Activated naive CD8-positive, alpha-beta T cell treated with anti-CD3 and anti-CD28 coated beads, Interleukin-2, amount 10 ng/mL, durations not matched to agents 7 days and 5 days (primary cell): ENCODE results near the gene HSD11B2. TPM values are rescaled to one million over a fixed set of nuclear protein-coding genes. Genes with fewer than 3 reads are reported as not detected.

Experiments used
- ATAC-seq: fragments of 150-1000 bp; cut with Tn5 transposase; one replicate; pipeline ENCODE4 v1.10.0; 2021; ENCODE audit warnings: low read depth, moderate library complexity
- POLR2A ChIA-PET: fragments of 350-600 bp; sonication (Branson Sonifier 250); formaldehyde crosslinking; loops from one replicate; lab custom pipeline; 2021; ENCODE audit warnings: antibody characterized with exemption; lab: Charles Lee
- DNase-seq: peaks from one replicate; pipeline ENCODE4 v3.0.0; 2021
- H3K27ac Mint-ChIP-seq: one replicate; pipeline ENCODE4 v1.8.0; 2022; ENCODE audit warnings: mild to moderate bottlenecking, mixed read lengths
- H3K27me3 Mint-ChIP-seq: one replicate; pipeline ENCODE4 v1.8.0; 2022; ENCODE audit warnings: mild to moderate bottlenecking, moderate library complexity, mixed read lengths
- H3K36me3 Mint-ChIP-seq: one replicate; pipeline ENCODE4 v1.8.0; 2021; ENCODE audit warnings: mild to moderate bottlenecking, mixed read lengths
- H3K4me1 Mint-ChIP-seq: one replicate; pipeline ENCODE4 v1.8.0; 2021; ENCODE audit warnings: mixed read lengths
- H3K4me3 Mint-ChIP-seq: one replicate; pipeline ENCODE4 v1.8.0; 2022; ENCODE audit warnings: mild to moderate bottlenecking, moderate library complexity, mixed read lengths
- H3K9me3 Mint-ChIP-seq: one replicate; pipeline ENCODE4 v1.8.0; 2021; ENCODE audit warnings: mixed read lengths
- total RNA-seq, 2 experiments: library from RNA; stranded (reverse); gene quantifications; one replicate each; pipeline ENCODE4 v1.2.3, GENCODE V29; 2021

The HSD11B2 gene
- total RNA-seq, 2 experiments from 2014 or later, result not detected

DNA sequence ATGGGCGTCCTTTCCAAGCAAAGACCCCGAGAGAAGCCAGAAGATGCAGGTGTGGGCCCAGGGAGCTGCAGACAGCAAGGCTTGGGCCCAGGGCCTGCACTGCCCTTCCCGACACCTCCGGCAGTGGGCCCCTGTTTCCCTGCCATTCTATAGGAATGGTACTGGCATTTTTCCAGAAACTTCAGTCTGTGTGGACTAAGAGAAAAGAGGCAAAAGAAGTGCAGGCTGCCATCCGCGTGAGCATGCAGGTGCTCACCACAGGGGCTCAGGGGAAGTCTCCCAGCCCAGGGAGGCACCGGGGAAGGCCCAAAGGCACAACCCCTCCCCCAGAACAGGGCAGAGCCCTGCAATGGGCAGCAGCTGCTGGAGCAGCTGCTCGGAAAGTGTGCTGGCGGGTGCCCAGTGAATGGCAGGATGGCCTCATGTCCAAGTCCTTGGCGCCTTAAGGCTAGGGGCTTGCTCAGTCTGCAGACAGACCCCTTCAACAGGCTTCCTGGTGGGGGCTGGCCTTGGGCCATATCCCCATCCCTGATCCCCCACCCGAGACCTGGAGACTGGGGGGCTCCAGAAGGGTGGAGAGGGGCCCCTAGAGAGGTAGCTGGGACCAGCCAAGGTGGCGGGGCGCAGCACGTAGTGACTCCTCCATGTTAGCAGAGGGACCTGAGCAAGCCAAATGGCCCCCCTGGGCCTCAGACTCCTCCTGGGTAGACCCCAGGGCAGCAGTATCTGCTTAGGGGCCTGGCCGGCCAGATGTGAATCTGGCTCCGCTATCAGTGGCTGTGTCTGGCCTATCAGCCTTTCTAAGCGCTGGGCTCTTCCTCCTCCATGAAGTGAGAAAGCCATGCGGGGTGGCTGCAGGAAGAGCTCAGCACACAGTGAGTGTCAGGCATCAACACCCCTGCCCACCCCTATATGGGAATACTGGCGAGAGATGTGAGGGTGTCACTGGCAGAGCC lies 30.9 kb upstream of the HSD11B2 start:
- ATAC-seq (no peak), DNase-seq (no peak)
- no peak overlapping the region for H3K4me3 Mint-ChIP-seq
- H3K36me3 Mint-ChIP-seq, result no peaks in the 10 kb centered on the region
- H3K27me3 Mint-ChIP-seq, result peaks cover 21% of the 10 kb centered on the region
- POLR2A ChIA-PET, result no interaction called here
- no peaks in the 10 kb centered on the region for H3K9me3 Mint-ChIP-seq
- H3K4me1 Mint-ChIP-seq, result peaks cover 2% of the 10 kb centered on the region
- no peak overlapping the region for H3K27ac Mint-ChIP-seq

DNA sequence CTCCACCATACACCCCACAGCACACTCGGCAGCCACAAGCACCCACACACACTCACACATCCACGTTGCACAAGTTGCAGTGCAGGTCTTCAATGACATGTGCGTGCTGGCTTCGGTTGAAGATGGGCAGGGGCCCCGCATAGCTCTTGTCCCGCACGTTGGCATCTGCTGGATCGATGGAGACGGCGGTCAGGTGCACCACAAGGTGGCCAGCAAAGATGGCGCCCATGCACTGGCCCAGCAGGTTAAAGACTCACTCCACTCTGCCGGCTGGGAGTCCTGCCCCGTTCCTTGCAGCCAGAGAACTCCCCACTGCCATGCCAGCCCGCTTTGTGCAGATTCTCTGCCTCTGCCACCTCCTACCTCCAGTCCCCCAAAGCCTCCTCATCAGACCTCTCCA lies 30.0 kb upstream of the HSD11B2 start:
- H3K4me1 Mint-ChIP-seq, result peaks cover 2% of the 10 kb centered on the region
- H3K9me3 Mint-ChIP-seq, result no peaks in the 10 kb centered on the region
- no peak overlapping the region for H3K4me3 Mint-ChIP-seq
- no peak overlapping the region for H3K27ac Mint-ChIP-seq
- DNase-seq (no peak), ATAC-seq (no peak)
- POLR2A ChIA-PET, result no interaction called here
- peaks cover 13% of the 10 kb centered on the region for H3K27me3 Mint-ChIP-seq
- H3K36me3 Mint-ChIP-seq, result no peaks in the 10 kb centered on the region

DNA sequence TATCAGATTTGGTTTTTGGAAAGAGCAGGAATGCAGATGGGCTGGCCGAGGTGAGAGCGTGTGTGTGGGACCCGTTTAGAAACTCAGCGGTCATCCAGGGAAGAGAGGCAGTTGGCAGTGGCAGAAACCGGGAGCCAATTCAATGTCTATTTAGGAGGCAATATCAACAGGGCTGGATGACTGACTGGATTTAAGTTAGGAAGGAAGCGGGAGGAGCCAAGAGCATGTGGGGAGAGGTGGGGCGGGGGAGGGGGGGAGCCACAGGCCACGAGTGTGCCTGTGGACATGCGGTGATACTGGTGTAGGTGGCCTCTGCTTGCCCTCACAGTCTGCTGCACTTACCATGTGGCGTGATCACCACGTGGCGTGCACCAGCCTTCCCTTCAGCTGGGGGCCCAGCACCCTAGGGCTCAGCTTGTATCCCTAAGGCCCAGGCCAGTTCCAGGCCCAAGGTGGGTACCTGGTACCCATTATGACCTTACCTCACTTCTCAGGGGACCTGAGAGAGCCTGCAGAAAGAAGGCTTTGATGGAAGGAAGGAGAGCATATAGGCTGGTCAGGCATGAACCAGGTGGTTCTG lies 26.9 kb upstream of the HSD11B2 start:
- POLR2A ChIA-PET, result no interaction called here
- DNase-seq (no peak), ATAC-seq (no peak)
- Mint-ChIP-seq H3K4me1 (peaks cover 2% of the 10 kb centered on the region), H3K9me3 (no peaks in the 10 kb centered on the region), H3K27me3 (peaks cover 11% of the 10 kb centered on the region), H3K27ac (no peak overlapping the region), H3K4me3 (no peak overlapping the region), H3K36me3 (no peaks in the 10 kb centered on the region)

DNA sequence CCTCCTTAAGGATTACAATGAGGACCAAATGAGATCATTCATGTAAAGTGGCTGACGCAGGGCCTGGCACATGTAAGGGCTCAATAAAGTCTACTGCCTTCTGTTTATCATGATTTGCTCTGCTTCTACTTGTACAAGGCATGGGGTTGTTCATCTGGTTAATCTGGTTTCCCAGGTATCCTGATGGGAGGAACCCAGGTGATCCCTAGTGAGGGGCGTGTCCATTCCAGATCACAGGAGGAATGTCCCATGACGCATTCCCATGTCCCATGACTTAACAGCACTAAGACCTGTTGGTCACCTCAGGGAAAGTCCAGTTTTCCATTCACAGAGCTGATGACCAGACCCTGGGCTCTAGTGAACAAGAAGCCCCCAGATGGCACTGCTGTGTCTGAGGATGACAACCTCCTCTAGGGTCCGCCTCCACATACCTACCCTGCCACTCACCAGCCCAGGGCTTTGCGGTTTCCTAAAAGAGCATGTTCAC lies 26.1 kb upstream of the HSD11B2 start:
- Mint-ChIP-seq H3K4me3 (no peak overlapping the region), H3K27ac (no peak overlapping the region), H3K4me1 (peaks cover 2% of the 10 kb centered on the region), H3K9me3 (no peaks in the 10 kb centered on the region), H3K27me3 (peaks cover 11% of the 10 kb centered on the region), H3K36me3 (no peaks in the 10 kb centered on the region)
- DNase-seq (no peak), ATAC-seq (no peak)
- POLR2A ChIA-PET, result no interaction called here

DNA sequence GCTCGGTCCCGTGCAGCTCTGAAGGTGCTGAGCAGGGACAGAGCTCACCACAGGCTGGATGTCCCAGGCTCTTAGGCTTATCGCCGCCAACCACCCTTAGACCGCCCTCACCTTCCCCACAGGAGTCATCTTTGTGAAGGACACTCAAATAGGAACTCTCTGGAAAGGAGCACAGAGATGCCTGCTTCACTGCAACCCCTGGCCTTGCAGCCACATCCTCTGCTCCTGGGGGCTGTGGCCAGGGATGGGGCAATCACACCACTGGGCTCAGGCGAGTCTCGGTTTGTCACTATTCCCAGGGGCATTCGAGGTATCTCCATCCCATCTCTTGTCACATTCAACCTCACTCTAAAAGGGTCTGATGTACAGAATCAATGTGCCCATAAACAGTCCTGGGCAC lies 25.6 kb upstream of the HSD11B2 start:
- no peaks in the 10 kb centered on the region for H3K36me3 Mint-ChIP-seq
- no peaks in the 10 kb centered on the region for H3K9me3 Mint-ChIP-seq
- no peak overlapping the region for H3K4me3 Mint-ChIP-seq
- ATAC-seq (no peak), DNase-seq (no peak)
- no peak overlapping the region for H3K27ac Mint-ChIP-seq
- POLR2A ChIA-PET, result no interaction called here
- peaks cover 11% of the 10 kb centered on the region for H3K27me3 Mint-ChIP-seq
- peaks cover 2% of the 10 kb centered on the region for H3K4me1 Mint-ChIP-seq

DNA sequence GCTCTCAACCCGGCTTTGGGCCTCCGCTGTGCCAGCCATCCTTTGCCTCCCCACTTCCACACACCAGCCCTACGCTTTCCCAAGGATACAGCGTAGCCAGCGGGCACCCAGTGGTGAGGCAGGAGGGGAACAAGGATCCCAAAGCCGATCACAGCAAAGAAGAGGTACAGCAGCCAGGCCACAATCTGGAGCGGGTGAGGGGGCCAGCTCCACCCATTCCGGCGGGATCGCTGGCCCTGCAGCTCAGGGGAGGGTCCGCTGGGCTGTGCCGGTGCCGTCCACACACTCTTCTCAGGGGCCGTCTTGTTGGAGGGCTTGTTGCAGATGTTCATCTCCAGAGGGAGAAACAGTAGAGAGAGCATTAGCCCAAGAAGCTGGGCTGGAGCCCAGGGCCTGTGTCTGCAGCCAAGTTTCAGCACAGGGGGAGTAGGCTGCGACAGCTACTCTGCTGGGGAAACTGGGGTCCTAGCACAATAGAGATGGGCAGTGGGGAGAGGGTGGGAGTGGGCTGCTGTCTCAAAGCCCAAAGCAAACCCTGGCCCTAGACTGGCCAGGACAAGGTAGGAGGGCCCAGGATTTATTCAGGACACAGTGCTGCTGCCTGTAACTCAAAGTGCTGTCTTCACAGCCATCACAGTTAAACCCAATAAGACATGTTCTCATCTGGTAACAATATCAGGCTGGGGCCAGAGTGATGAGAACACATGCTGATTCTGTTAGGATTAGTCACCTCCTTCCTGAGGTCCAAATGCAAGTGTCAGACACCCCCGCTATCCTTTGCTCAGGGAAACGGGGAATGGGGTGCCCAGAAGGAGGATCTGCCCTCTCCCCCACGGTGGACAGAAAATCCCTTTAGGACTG lies 24.6 kb upstream of the HSD11B2 start:
- no peaks in the 10 kb centered on the region for H3K36me3 Mint-ChIP-seq
- peaks cover 12% of the 10 kb centered on the region for H3K27me3 Mint-ChIP-seq
- H3K9me3 Mint-ChIP-seq, result no peaks in the 10 kb centered on the region
- ATAC-seq (no peak), DNase-seq (no peak)
- POLR2A ChIA-PET, result no interaction called here
- no peak overlapping the region for H3K27ac Mint-ChIP-seq
- H3K4me1 Mint-ChIP-seq, result peaks cover 2% of the 10 kb centered on the region
- no peak overlapping the region for H3K4me3 Mint-ChIP-seq

DNA sequence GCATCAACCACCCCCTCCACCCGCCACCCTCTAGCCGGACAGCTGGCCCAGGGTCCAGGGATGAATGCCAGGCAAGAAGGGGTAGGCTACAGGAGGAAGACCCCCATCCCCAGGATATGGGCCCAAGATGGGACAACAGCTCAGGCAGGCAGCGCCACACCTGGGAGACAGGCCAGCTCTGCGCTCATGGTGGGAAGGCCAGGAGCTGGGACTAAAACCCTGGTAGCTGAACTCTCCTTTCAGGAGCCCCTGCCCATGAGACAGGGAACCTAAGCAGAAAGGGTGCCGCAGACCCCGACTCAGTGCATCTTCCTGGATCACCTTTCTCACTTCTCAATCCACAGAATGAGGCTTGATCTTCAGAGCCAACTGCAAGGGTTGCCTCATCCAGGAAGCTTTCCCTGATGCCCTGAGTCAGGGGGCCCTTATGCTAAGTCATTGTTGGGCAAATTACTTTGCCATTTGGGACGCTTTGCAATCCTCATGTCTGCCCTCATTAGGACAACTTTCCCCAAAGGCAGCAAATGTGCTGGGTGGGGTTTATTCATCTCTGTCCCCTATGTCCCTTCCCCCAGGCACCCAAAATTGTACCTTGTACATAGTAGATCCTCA lies 23.6 kb upstream of the HSD11B2 start:
- no peaks in the 10 kb centered on the region for H3K9me3 Mint-ChIP-seq
- peaks cover 2% of the 10 kb centered on the region for H3K4me1 Mint-ChIP-seq
- DNase-seq (no peak), ATAC-seq (no peak)
- POLR2A ChIA-PET, result no interaction called here
- no peaks in the 10 kb centered on the region for H3K36me3 Mint-ChIP-seq
- H3K4me3 Mint-ChIP-seq, result no peak overlapping the region
- H3K27ac Mint-ChIP-seq, result no peak overlapping the region
- H3K27me3 Mint-ChIP-seq, result peaks cover 14% of the 10 kb centered on the region

DNA sequence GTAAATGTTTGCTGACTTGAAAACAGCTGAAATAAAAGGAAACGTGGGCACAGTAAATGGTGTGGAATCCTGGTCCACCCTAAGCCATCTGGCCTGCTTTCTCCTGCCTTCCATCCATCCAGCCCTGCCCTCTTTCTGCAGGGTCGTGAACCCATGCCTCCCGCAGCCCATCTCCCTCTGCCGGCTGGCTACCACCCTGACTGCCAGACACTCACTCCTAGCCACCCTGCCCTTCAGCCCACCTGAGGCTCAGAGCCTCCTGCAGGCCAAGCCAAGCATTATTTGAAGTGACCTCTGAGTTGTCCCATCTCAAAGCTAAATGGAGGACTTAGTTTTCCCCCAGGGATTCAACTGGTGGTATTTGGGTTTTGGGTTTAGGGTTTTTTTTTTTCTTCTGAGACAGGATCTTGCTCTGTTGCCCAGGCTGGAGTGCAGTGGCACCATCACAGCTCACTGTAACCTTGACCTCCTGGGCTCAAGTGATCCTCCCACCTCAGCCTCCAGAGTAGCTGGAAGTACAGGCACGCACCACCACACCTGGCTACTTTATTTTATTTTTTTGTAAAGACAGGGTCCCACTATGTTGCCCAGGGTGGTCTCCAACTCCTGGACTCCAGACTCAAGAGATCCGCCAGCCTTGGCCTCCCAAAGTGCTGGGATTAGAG lies 23.0 kb upstream of the HSD11B2 start:
- H3K36me3 Mint-ChIP-seq, result no peaks in the 10 kb centered on the region
- DNase-seq (no peak), ATAC-seq (no peak)
- peaks cover 2% of the 10 kb centered on the region for H3K4me1 Mint-ChIP-seq
- peaks cover 11% of the 10 kb centered on the region for H3K27me3 Mint-ChIP-seq
- POLR2A ChIA-PET, result no interaction called here
- H3K27ac Mint-ChIP-seq, result no peak overlapping the region
- no peaks in the 10 kb centered on the region for H3K9me3 Mint-ChIP-seq
- H3K4me3 Mint-ChIP-seq, result no peak overlapping the region

DNA sequence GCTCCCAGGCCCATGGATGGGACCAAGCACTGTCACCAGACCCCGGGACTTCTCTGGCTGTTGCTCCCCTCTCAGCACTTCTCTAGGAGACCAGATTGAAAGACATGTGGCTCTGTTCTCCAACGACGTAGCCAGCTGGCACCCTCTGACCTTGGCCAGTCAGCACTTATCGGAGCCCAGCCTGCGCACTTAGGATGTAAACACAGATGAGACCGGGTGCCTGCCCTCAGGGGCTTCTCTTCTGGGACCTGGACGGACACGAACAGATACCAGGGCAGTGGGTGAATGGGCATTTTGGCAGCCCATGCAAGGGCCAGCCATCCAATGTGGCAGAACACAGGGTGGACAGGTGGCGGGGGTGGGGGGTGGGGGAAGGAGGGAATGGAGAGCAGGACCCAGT lies 21.3 kb upstream of the HSD11B2 start:
- POLR2A ChIA-PET, result no interaction called here
- Mint-ChIP-seq H3K27ac (no peak overlapping the region), H3K4me1 (no peaks in the 10 kb centered on the region), H3K4me3 (no peak overlapping the region), H3K27me3 (peaks cover 17% of the 10 kb centered on the region), H3K9me3 (no peaks in the 10 kb centered on the region), H3K36me3 (no peaks in the 10 kb centered on the region)
- ATAC-seq (no peak), DNase-seq (no peak)

DNA sequence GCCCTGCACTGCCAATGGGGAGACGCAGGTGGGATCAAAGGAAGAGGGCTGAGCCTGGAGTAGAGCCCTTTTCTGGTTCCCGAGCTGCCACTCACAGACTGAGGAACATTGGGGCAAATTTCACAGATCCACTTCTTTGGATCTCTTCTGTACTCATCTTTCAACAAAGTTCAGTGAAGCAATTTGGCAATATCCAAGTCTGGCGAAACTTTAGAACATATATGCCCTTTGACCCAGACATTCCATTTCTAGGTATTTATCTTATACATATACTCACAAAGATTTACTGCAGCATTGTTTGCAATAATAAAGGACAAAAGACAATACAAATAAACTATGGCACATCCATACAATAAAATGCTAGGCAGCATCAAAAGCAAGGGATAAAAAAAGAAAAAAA lies 19.6 kb upstream of the HSD11B2 start:
- DNase-seq (no peak), ATAC-seq (no peak)
- Mint-ChIP-seq H3K36me3 (no peaks in the 10 kb centered on the region), H3K4me3 (no peak overlapping the region), H3K27me3 (peaks cover 29% of the 10 kb centered on the region), H3K27ac (no peak overlapping the region), H3K9me3 (no peaks in the 10 kb centered on the region), H3K4me1 (peaks cover 3% of the 10 kb centered on the region)
- POLR2A ChIA-PET, result no interaction called here

DNA sequence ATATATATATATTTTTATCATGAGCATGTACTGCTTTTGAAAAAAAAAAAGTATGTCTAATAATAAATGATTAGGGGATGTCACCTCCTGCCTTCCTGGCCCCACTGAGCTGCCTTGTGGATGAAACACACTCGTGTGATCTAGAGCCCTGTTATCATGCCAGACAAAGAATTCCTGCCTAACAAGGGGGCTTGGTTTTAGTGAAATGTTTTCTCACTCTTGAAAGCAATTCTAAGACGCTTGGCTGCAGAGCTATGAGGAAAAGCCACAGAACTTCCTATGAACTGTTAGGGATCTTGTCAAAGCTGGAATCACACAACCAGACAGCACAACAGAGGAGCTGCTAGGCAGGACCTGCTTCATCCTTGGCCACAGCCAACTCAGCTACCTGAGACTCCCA lies 18.6 kb upstream of the HSD11B2 start:
- no peak overlapping the region for H3K27ac Mint-ChIP-seq
- peaks cover 6% of the 10 kb centered on the region for H3K4me1 Mint-ChIP-seq
- H3K9me3 Mint-ChIP-seq, result no peaks in the 10 kb centered on the region
- ATAC-seq, result no peak
- DNase-seq, result no peak
- POLR2A ChIA-PET, result interaction anchor here (0.9 kb wide), 1 partner anchor 16 kb away, joined by 3 read pairs; no protein-coding TSS in a partner anchor
- no peaks in the 10 kb centered on the region for H3K36me3 Mint-ChIP-seq
- H3K27me3 Mint-ChIP-seq, result peaks cover 37% of the 10 kb centered on the region
- H3K4me3 Mint-ChIP-seq, result no peak overlapping the region

DNA sequence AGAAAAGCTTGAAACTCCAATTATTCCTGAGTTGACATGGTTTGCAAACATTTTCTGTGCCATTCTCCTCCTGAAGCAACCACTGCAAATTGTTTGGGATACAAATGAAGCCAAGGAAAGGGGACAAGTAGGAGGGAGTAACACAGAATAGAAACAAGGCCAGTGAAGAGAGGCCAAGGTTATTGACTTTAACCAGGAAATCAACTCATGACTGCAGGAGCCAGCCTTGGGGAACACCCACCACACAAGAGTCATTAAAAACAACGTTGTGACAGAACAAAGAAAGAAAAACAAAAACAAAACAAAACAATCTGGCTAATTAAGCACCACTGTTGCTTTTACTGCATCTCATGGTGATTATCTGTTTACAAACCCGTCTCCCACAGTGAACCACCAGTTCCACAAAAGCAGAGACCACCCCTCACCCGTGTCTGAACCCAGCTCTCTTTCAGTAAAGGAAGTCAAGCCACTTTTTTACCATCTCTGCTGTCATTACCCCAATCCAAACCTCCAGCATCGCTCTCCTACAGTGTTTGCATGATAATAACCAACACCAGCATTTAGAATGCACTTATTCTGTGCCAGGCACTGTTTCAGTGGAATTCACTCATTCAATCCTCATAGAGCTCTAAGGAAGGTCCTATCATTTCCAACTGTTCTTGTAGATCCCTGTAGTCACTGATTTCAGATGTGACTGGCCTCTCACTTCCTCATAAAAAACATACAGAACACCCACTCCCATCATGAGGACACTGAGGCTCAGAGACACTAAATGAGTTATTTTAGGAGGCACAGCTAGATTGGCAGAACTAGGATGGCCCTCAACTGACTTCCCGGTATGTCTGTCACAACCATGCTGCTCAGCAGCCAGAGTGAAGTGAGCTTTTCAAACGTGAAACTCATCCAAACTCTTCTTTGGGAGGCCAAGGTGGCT lies 16.7 kb upstream of the HSD11B2 start:
- POLR2A ChIA-PET, result no interaction called here
- DNase-seq (no peak), ATAC-seq (no peak)
- Mint-ChIP-seq H3K27ac (no peak overlapping the region), H3K27me3 (peaks cover 40% of the 10 kb centered on the region), H3K4me1 (peaks cover 6% of the 10 kb centered on the region), H3K9me3 (no peaks in the 10 kb centered on the region), H3K4me3 (no peak overlapping the region), H3K36me3 (no peaks in the 10 kb centered on the region)
